Activated T-cell treated with anti-CD3 and anti-CD28 coated beads for 1 hour (primary cell): ENCODE data around the gene TRAPPC1.
A peak's percentile ranks its signal among the peaks of the same experiment; 100 is the strongest.
"Not testable (repeated sequence)": the region's sequence is repeated elsewhere in the genome, so short reads cannot be mapped to it uniquely, and the experiment has no call there.

ENCODE experiments used
- DNase-seq: peaks from one replicate; pipeline ENCODE4 v3.0.0-alpha.2; 2020; ENCODE audit warnings: low read depth

TRAPPC1 gene, protein sequence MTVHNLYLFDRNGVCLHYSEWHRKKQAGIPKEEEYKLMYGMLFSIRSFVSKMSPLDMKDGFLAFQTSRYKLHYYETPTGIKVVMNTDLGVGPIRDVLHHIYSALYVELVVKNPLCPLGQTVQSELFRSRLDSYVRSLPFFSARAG

DNA sequence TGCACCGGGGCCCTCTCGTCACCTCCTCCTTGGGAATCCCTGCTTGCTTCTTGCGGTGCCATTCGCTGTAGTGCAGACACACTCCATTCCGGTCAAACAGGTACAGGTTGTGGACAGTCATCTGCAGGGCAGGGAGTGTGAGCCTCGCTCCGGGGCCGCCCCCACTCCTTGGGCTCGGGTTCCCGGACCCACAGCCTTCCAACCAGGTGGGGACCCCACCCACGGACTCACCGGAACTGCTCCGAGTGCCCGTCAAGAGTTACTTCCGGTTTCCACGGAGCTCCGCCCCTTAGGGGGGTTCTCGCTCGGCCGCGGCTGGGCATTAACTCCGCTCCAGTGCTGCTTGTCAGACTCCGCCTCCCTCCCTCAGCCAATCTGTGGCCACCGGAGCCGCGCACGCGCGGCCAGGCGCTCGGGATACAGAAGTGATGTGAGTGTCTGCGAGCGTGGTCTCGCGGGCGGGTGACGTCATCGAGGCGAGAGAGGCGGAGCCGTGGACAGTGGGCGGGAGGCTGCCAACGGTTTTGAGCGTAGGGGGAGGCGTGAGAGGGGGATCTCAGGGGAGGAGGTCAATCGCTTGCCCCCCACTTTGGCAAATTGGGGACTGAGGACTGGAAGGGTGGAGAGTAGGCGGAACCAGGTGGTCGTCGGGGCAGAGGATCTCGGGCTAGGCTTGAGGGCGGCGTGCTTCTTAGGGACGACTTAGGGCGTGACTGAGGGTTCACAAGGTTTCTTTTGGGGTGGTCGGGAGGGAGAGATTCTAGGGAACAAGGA, at the start of gene TRAPPC1, which contains the start of gene CNTROB:
Gene TRAPPC1 (minus strand): TSS at position 238 of the 774 bp plus-strand sequence. CDS start 117 bp downstream, at position 121.
Gene CNTROB (plus strand): TSS at position 498 of the 774 bp plus-strand sequence. CDS start 874 bp downstream, outside the sequence.
- peak; percentile 98 for DNase-seq

GRCh38 chr17:7977805-7978204, 46.1 kb upstream of the TRAPPC1 start:
- no peak for DNase-seq

DNA sequence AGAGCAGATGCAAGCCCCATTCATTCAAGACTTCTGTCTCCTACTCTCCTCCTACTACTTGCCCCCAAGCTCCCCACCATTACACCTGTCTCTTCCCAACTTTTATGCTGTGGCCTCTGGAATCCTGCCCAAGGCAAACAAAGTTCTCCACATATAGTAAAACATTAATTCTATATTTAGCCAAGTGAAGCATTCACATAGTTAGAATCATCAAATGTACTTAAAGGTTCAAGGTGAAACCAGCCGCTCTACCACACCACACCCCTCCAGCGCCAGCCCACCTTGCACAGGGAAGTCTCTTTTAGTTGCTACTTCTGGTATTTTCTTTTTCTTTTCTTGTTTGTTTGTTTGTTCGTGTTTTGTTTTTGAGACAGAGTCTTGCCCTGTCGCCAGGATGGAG, 45.3 kb upstream of the TRAPPC1 start:
- DNase-seq = no peak

GRCh38 chr17:7974638-7975131, 42.9 kb upstream of the TRAPPC1 start:
- no peak for DNase-seq

DNA sequence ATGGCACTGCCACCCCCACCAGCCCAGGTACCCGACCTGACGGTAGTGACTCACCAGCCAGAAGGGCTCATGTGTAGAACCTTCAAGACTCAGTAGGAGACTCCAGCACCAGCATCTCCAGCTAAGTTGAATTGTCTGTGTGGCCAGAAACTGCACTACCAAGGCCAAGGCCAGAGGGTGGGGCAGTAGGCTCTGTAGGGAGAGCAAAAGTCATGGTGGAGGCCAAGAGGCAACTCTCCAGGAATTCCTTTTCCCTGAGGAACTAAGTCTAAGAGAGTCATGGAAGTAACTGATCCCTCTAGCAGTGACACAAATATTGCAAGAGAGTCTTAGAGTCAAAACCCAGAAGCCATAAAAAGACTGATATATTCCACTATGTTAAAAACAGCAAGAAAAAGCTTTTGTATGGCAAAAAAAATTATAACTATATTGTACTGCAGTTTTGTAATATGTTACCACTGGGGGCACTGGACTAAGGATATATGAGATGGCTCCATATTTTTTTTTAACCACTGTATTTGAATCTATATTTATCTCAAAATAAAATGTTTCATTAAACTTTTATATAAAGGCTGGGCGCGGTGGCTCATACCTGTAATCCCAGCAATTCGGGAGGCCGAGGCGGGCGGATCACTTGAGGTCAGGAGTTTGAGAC, 40.5 kb upstream of the TRAPPC1 start:
- DNase-seq = no peak

DNA sequence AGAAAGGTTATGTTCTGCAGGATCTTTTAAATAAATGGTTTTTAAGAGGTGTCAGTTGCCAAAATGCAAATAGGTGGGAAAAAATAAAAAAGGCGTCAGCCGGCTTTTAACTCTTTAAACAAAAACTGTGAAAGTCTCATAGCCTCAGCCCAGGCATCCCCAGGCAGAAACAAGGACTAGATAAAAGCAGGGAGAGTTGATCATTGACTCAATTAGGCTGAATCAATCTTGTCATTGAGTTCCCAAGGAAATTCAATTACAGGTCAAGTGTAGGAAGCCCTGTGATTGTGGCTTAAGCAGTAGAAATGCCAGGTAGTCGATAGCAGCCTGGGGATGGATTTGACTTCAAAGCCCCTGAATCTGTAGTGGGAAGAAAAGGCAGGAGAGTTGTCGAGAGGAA, 39.9 kb upstream of the TRAPPC1 start:
- no peak for DNase-seq

GRCh38 chr17:7969433-7969832, 37.7 kb upstream of the TRAPPC1 start:
- no peak for DNase-seq

- DNase-seq = no peak
Observed at GRCh38 chr17:7967751-7968150, 36.0 kb upstream of the TRAPPC1 start.

DNA sequence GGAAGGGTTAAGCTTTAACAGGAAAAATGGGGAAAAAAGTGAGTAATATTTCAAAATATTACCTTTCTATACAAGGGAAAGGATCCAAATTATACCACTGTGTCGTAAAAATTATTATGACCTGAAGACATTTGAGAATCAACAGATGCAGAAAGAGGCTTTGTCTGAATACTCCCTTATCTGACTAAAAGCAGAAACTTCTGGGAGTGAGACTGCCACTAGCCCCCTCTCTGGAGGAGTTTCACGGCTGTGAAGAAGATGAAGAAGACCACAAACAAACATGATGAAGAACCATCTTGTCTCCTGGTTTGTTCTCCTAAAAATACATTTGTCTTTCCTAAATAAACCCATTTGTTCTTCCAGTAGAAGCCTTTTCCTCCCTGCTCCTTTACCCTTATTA, 29.7 kb upstream of the TRAPPC1 start:
- no peak for DNase-seq

DNA sequence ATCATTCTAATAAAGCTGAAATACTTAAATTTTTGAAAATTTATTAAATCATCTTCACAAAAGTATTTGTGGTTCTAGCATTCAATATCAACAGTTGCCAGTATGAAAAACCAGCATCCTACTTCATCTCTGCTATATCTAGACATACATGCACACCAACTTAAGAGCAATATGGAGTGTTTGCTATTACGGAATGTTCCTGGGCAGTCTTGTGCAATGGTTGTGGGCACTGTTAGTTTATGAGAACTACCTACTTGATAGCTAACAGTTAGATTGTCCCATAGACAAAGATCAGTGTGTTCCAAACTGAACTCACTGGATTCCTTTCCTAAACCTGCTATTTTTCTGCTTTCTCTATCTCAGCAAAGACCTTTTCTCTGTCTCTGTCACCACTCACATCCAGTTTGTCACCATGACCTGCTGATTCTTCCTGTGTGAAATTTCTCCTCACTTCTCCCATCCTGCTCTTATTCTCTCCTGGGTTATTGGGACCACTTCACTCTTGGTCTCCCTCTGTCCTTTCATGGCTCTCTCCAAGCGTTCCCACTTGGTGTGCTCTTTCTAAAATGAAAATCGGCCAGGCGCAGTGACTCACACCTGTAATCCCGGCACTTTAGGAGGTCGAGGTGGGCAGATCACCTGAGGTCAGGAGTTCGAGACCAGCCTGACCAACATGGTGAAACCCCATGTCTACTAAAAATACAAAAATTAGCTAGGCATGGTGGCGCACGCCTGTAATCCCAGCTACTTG, 27.9 kb upstream of the TRAPPC1 start:
- no peak for DNase-seq

GRCh38 chr17:7956228-7956965, 24.7 kb upstream of the TRAPPC1 start:
- no peak for DNase-seq

DNA sequence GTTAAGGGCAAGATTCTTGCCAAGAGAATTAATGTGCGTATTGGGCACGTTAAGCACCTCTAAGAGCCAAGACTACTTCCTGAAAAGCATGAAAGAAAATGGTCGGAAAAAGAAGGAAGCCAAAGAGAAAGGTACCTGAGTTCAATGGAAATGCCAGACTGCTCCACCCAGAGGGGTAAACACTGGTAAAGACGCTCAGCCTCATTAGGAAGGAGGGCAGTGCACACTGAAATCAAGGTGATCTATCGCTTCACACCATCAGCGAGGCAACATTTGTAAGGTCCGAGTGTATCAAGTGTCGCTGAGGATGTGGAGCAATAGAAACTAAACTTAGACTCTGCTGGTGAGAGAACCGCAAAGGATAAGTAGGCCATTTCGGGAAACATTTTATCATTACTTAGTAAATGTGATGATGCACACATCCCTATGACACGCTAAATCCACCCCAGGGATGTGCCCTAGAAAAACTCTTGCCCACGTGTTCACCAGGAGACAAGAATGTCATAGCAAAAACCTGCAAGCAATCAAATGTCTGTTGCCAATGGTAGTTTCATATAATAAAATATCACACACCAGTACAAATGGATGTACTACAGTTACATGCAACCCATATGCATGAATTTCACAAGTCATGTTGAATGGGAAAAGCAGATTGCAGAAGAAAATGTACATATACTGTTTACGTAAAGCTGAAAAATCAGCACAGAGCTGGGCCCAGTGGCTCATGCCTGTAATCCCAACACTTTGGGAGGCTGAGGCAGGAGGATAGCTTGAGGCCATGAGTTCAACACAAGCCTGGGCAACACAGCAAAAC, 23.9 kb upstream of the TRAPPC1 start:
- DNase-seq = no peak

DNA sequence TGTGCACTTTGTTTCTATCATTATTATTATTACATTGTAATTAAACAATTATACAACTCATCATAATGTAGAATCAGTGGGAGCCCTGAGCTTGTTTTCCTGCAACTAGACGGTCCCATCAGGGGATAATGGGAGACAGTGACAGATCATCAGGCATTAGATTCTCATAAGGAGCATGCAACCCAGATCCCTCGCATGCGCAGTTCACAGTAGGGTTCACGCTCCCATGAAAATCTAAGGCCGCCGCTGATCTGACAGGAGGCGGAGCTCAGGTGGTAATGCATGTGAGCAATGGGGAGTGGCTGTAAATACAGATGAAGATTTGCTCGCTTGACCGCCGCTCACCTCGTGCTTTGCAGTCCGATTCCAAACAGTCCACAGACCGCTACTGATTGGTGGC, 21.5 kb upstream of the TRAPPC1 start:
- not testable (repeated sequence) for DNase-seq

DNA sequence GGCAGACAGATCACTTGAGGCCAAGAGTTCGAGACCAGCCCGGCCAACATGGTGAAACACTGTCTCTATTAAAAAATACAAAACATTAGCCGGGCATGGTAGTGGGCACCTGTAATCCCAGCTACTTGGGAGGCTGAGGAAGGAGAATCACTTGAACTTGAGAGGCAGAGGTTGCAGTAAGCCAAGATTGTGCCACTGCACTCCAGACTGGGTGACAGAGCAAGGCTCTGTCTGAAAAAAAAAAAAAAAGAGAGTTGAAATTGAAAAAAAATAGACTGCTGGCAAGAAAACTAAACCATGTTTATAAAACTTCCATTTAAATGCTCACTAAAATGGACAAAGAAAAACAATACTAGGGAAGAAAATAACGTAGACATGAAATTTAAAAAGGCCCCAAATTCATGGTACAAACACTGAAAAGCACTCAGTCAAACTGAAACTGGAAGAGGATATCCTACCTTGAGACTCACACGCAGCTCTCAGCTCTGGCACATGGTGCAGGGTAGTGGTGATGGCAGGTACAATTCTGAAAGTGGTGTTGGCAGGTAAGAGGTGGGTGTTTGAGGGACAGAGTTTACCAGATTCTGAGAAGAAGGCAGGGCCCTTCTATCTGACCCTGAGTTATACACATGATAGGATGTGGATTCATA, 19.5 kb upstream of the TRAPPC1 start:
- no peak for DNase-seq

DNA sequence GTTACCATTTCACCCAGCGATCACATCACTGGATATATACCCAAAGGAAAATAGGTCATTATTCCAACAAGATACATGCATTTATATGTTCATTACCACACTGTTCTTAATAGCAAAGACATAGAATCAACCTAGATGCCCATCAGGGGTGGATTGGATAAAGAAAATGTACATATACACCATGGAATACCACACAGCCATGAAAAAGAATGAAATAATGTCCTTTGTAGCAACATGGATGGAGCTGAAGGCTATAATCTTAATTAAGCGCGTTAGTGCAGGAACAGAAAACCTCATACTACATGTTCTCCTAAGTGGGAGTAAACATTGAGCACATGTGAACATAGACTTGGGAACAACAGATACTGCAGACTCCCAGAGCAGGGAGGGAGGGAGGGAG, 18.8 kb upstream of the TRAPPC1 start:
- no peak for DNase-seq

DNA sequence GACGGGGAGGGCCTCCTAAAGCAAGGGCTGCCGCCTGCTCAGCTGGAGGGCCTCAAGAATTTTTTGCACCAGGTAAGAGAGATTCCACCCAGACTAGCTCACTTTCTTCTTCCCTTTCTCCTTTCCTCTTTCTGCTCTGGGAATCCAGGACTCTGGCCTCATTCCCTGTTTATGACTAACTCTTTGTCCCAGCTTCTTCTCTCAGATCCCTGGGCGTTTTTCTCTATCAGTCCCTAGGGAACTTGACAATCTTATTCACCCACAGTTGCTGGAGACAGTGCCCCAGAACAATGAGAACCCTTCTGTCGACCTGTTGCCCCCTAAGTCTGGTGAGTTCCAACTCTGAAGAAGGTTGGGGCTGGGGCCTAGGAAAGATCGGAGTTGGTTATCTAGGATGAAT, 15.9 kb upstream of the TRAPPC1 start:
- no peak for DNase-seq

GRCh38 chr17:7946441-7946840, 14.7 kb upstream of the TRAPPC1 start:
- no peak for DNase-seq

DNA sequence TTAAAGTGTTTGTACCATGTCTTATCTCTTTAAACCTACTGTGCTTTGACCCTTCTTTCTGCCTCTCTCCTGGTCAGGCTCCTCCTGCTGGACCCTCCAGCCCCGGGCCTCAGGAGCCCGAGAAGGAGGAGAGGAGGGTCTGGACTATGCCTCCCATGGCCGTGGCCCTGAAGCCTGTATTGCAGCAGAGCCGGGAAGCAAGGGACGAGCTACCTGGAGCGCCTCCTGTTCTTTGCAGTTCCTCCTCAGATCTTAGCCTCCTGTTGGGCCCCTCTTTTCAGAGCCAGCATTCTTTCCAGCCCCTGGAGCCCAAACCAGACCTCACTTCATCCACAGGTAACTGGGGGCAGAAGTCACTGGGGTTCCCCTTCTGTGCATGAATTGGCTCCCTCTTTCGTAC, 13.9 kb upstream of the TRAPPC1 start:
- no peak for DNase-seq

- DNase-seq = no peak
Observed at GRCh38 chr17:7944326-7944725, 12.6 kb upstream of the TRAPPC1 start.

GRCh38 chr17:7943291-7943690, 11.5 kb upstream of the TRAPPC1 start:
- DNase-seq = no peak
